Astrocyte (in vitro differentiated cells and primary cell): Measurements from ENCODE around the gene CMSS1. TPM values are rescaled to one million over a fixed set of nuclear protein-coding genes. Genes with fewer than 3 reads are reported as not detected.

Source experiments
- DNase-seq: peaks from one replicate; pipeline ENCODE4 v3.0.0-alpha.2; 2010; ENCODE audit warnings: low read depth
- FAIRE-seq: peaks from 2 replicates; lab custom pipeline; 2011; peaks lifted over from hg19 to GRCh38; lab: Jason Lieb, UNC
- H2AFZ ChIP-seq: 2 replicates; pipeline ENCODE4 v1.6.0; 2012; ENCODE audit warnings: low read depth, low read length, inconsistent platforms
- H3K27ac ChIP-seq: 2 replicates; pipeline ENCODE4 v1.5.1; 2011; ENCODE audit warnings: low read depth, low read length, inconsistent platforms
- H3K27me3 ChIP-seq: 2 replicates; pipeline ENCODE4 v1.6.0; 2011; ENCODE audit warnings: low read length, inconsistent platforms; ENCODE audit not compliant: insufficient read depth
- H3K36me3 ChIP-seq: 2 replicates; pipeline ENCODE4 v1.5.1; 2011; ENCODE audit warnings: low read length, inconsistent platforms; ENCODE audit not compliant: insufficient read depth
- H3K4me1 ChIP-seq: 2 replicates; pipeline ENCODE4 v1.5.1; 2011; ENCODE audit warnings: low read length, inconsistent platforms; ENCODE audit not compliant: insufficient read depth
- H3K4me2 ChIP-seq: 2 replicates; pipeline ENCODE4 v1.6.0; 2012; ENCODE audit warnings: low read length, inconsistent platforms
- H3K4me3 ChIP-seq: 2 replicates; pipeline ENCODE4 v1.5.1; 2011; ENCODE audit warnings: low read depth, mild to moderate bottlenecking, low read length, inconsistent platforms; ENCODE audit not compliant: insufficient read depth
- H3K79me2 ChIP-seq: 2 replicates; pipeline ENCODE4 v1.6.0; 2012; ENCODE audit warnings: mild to moderate bottlenecking, low read length, inconsistent platforms; ENCODE audit not compliant: insufficient read depth
- H3K9ac ChIP-seq: 2 replicates; pipeline ENCODE4 v1.6.0; 2012; ENCODE audit warnings: mild to moderate bottlenecking, low read length, inconsistent platforms
- H3K9me3 ChIP-seq: 2 replicates; pipeline ENCODE4 v1.5.1; 2012; ENCODE audit warnings: low read depth, mild to moderate bottlenecking, low read length, inconsistent platforms; ENCODE audit not compliant: insufficient read depth
- H4K20me1 ChIP-seq: 2 replicates; pipeline ENCODE4 v1.6.0; 2012; ENCODE audit warnings: low read length, inconsistent platforms; ENCODE audit not compliant: insufficient read depth
- H3K27ac Mint-ChIP-seq: one replicate; pipeline ENCODE4 v1.8.0; 2021; ENCODE audit warnings: mild to moderate bottlenecking, mixed read lengths; ENCODE audit not compliant: unreplicated experiment
- H3K27me3 Mint-ChIP-seq: one replicate; pipeline ENCODE4 v1.8.0; 2021; ENCODE audit warnings: low read depth, mixed read lengths; ENCODE audit not compliant: unreplicated experiment
- H3K36me3 Mint-ChIP-seq: one replicate; pipeline ENCODE4 v1.8.0; 2021; ENCODE audit warnings: low read depth, mixed read lengths; ENCODE audit not compliant: unreplicated experiment
- H3K4me1 Mint-ChIP-seq: one replicate; pipeline ENCODE4 v1.8.0; 2021; ENCODE audit warnings: low read depth, mixed read lengths; ENCODE audit not compliant: unreplicated experiment
- H3K4me3 Mint-ChIP-seq: one replicate; pipeline ENCODE4 v1.8.0; 2021; ENCODE audit warnings: mild to moderate bottlenecking, moderate library complexity, mixed read lengths; ENCODE audit not compliant: unreplicated experiment
- H3K9me3 Mint-ChIP-seq: one replicate; pipeline ENCODE4 v1.8.0; 2021; ENCODE audit warnings: mild to moderate bottlenecking, mixed read lengths; ENCODE audit not compliant: unreplicated experiment
- CTCF ChIP-seq: IDR thresholded peaks from 2 replicates; pipeline ENCODE4 v1.5.1; 2011; ENCODE audit warnings: low read depth, mild to moderate bottlenecking, inconsistent platforms, low read length, moderate library complexity; ENCODE audit not compliant: insufficient read depth
- EZH2 ChIP-seq: IDR thresholded peaks from 2 replicates; pipeline ENCODE4 v1.6.1; 2012; ENCODE audit warnings: mild to moderate bottlenecking, low read length, inconsistent platforms; ENCODE audit not compliant: insufficient read depth
- total RNA-seq: library from RNA; stranded (reverse); gene quantifications from 2 replicates; pipeline ENCODE4 v1.2.1, GENCODE V29; 2021

CMSS1 gene
- total RNA-seq, 1 donor from 2014 or later, result 12.5 TPM

GRCh38 chr3:99915906-99916432 lies 98.3 kb downstream of the CMSS1 start:
- no peak for FAIRE-seq
- H3K27ac ChIP-seq, result no peak overlapping the region
- Mint-ChIP-seq H3K4me1 (peaks cover 16% of the 10 kb centered on the region), H3K9me3 (no peaks in the 10 kb centered on the region), H3K36me3 (no peaks in the 10 kb centered on the region), H3K4me3 (no peak overlapping the region), H3K27me3 (no peaks in the 10 kb centered on the region), H3K27ac (no peak overlapping the region)
- no peak overlapping the region for H3K9ac ChIP-seq
- H3K4me1 ChIP-seq, result peaks cover 7% of the 10 kb centered on the region
- no peaks in the 10 kb centered on the region for H3K27me3 ChIP-seq
- H3K4me3 ChIP-seq, result no peak overlapping the region
- H3K79me2 ChIP-seq, result no peaks in the 10 kb centered on the region
- no peaks in the 10 kb centered on the region for H3K9me3 ChIP-seq
- no peak overlapping the region for H2AFZ ChIP-seq
- H3K36me3 ChIP-seq, result no peaks in the 10 kb centered on the region
- no peaks in the 10 kb centered on the region for H4K20me1 ChIP-seq
- DNase-seq, result no peak
- no peak overlapping the region for H3K4me2 ChIP-seq
- TF ChIP-seq CTCF, result no peak
- TF ChIP-seq EZH2, result no peak

GRCh38 chr3:99918715-99919114 lies 101.1 kb downstream of the CMSS1 start:
- no peak overlapping the region for H3K27ac Mint-ChIP-seq
- Histone ChIP-seq H3K9me3 (no peaks in the 10 kb centered on the region), H3K36me3 (no peaks in the 10 kb centered on the region), H3K27ac (no peak overlapping the region), H3K4me3 (no peak overlapping the region), H3K4me1 (peaks cover 8% of the 10 kb centered on the region), H3K27me3 (no peaks in the 10 kb centered on the region), H3K9ac (no peak overlapping the region), H2AFZ (no peak overlapping the region), H4K20me1 (no peaks in the 10 kb centered on the region), H3K4me2 (no peak overlapping the region), H3K79me2 (no peaks in the 10 kb centered on the region)
- DNase-seq (peak; percentile 40), FAIRE-seq (no peak)
- no peaks in the 10 kb centered on the region for H3K36me3 Mint-ChIP-seq
- no peak overlapping the region for H3K4me3 Mint-ChIP-seq
- H3K4me1 Mint-ChIP-seq, result peaks cover 15% of the 10 kb centered on the region
- H3K27me3 Mint-ChIP-seq, result no peaks in the 10 kb centered on the region
- no peaks in the 10 kb centered on the region for H3K9me3 Mint-ChIP-seq
- TF ChIP-seq CTCF (no peak), EZH2 (no peak)

GRCh38 chr3:99919694-99920093 lies 102.0 kb downstream of the CMSS1 start:
- peaks cover 15% of the 10 kb centered on the region for H3K4me1 Mint-ChIP-seq
- no peaks in the 10 kb centered on the region for H3K27me3 Mint-ChIP-seq
- Histone ChIP-seq H3K27me3 (no peaks in the 10 kb centered on the region), H3K27ac (no peak overlapping the region), H3K4me2 (no peak overlapping the region), H3K4me3 (no peak overlapping the region), H3K4me1 (peaks cover 8% of the 10 kb centered on the region), H3K9me3 (no peaks in the 10 kb centered on the region), H3K9ac (no peak overlapping the region), H3K79me2 (no peaks in the 10 kb centered on the region), H3K36me3 (no peaks in the 10 kb centered on the region), H2AFZ (no peak overlapping the region), H4K20me1 (no peaks in the 10 kb centered on the region)
- no peak for DNase-seq
- no peak overlapping the region for H3K27ac Mint-ChIP-seq
- TF ChIP-seq EZH2, result no peak
- no peak for TF ChIP-seq CTCF
- no peaks in the 10 kb centered on the region for H3K9me3 Mint-ChIP-seq
- H3K4me3 Mint-ChIP-seq, result no peak overlapping the region
- H3K36me3 Mint-ChIP-seq, result no peaks in the 10 kb centered on the region
- FAIRE-seq, result no peak
